ENCODE data around the gene TNNT3.

DNA sequence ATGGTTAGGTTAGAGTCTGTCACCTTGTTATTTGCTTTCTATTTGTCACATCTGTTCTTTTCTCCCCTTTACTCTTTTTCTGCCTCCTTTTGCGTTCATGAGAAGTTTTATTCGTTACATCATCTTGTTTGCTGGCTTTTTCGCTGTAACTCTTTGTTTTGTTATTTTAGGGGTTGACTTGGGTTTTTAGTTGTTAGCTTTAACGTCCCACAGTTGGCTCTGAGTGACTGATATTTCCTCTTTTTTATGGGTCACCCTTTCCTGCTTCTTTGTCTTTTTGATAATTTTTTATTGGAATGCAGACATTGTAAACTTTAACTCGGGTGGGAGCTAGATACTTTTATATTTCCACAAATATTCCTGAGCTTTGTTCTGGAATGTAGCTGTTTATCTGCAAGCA, 13.3 kb upstream of the TNNT3 start:
- TF ChIP-seq ZNF274 (IDR thresholded peaks at IDR 0.05; ENCODE audit: low read depth, low read length): no peak
- no peak for TF ChIP-seq YY1 (IDR thresholded peaks at IDR 0.05; ENCODE audit: insufficient read depth, insufficient read length)
